A673 (cell line): Measurements from ENCODE around the gene MSANTD2.

Source experiments
- CTCF ChIP-seq: fragments of 300-800, 200-600 bp; sonication (generic); conservative IDR thresholded peaks from 2 replicates; pipeline ENCODE4 v1.5.1; 2017; ENCODE audit warnings: low read depth, mild to moderate bottlenecking, antibody characterized with exemption, low read length, moderate library complexity, mixed read lengths
- EZH2 ChIP-seq: fragments of 200-600 bp; sonication (generic); IDR thresholded peaks from 2 replicates; pipeline ENCODE4 v1.6.1; 2017; ENCODE audit warnings: borderline replicate concordance, low read depth, mild to moderate bottlenecking, mixed read lengths, antibody characterized with exemption, low read length; ENCODE audit not compliant: poor library complexity, severe bottlenecking

- no peak for TF ChIP-seq CTCF
- no peak for TF ChIP-seq EZH2
These were observed 43.4 kb upstream of the MSANTD2 start for GRCh38 chr11:124843616-124843910.
